ENCODE measurements around the gene EDEM1. TPM values are rescaled to one million over a fixed set of nuclear protein-coding genes. Genes with fewer than 3 reads are reported as not detected.
"Not testable (repeated sequence)": the region's sequence is repeated elsewhere in the genome, so short reads cannot be mapped to it uniquely, and the experiment has no call there.

The EDEM1 gene
- polyA plus RNA-seq (2014; cell fraction: cytosol; rRNA removed): 7.0 and 9.4 TPM in 2 replicates
- polyA plus RNA-seq (2014; cell fraction: nucleus; rRNA removed): 10.1 and 24.4 TPM in 2 replicates

- peak; percentile 95 for DNase-seq (ENCODE audit: low spot score)
Measured at GRCh38 chr3:5187156-5187919, at the start of gene EDEM1. EDEM1 (plus strand) TSS chr3:5187707; CDS start chr3:5187806, 99 bp downstream.

- no peak for DNase-seq (ENCODE audit: low spot score)
Measured at GRCh38 chr3:5138214-5138981, 49.1 kb upstream of the EDEM1 start.

GRCh38 chr3:5140230-5140621 lies 47.3 kb upstream of the EDEM1 start:
- DNase-seq (ENCODE audit: low spot score): no peak

GRCh38 chr3:5140839-5141238 lies 46.7 kb upstream of the EDEM1 start:
- DNase-seq (ENCODE audit: low spot score): no peak

GRCh38 chr3:5141760-5142159 lies 45.7 kb upstream of the EDEM1 start:
- DNase-seq (ENCODE audit: low spot score): no peak

- no peak for DNase-seq (ENCODE audit: low spot score)
Measured at GRCh38 chr3:5143464-5143863, 44.0 kb upstream of the EDEM1 start.

GRCh38 chr3:5144316-5144994 lies 43.1 kb upstream of the EDEM1 start:
- no peak for DNase-seq (ENCODE audit: low spot score)

GRCh38 chr3:5145120-5145519 lies 42.4 kb upstream of the EDEM1 start:
- DNase-seq (ENCODE audit: low spot score): no peak

GRCh38 chr3:5147152-5147551 lies 40.4 kb upstream of the EDEM1 start:
- not testable (repeated sequence) for DNase-seq (ENCODE audit: low spot score)

DNA sequence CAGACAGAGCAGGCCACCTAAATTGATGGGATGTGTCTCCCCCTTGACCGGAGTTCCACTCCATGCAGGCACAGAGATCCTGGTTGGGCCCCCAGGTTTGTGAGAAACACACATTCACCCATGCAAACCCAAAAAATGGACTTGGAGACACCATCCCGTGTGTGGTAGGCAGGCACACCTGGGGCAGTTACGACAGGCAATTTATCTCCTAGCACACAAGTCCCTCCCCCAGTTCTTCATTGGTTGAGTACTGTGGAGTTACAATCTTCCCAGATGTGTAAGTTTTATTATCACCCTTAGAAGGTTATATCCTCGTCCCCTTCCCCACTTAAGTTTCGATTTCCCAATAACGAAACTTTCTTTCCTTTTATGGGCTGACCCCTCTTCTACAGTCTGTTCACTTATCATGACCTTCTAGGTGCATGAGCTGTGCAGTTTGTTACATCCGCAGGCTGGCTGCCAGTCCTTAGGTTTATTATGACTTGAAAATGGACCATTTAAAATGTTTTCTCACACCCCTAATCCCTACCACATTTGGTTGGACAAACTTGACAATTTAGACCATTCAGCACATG lies 38.1 kb upstream of the EDEM1 start:
- no peak for DNase-seq (ENCODE audit: low spot score)

GRCh38 chr3:5151586-5151985 lies 35.9 kb upstream of the EDEM1 start:
- no peak for DNase-seq (ENCODE audit: low spot score)

- DNase-seq (ENCODE audit: low spot score): no peak
Measured at GRCh38 chr3:5153074-5153473, 34.4 kb upstream of the EDEM1 start.

DNA sequence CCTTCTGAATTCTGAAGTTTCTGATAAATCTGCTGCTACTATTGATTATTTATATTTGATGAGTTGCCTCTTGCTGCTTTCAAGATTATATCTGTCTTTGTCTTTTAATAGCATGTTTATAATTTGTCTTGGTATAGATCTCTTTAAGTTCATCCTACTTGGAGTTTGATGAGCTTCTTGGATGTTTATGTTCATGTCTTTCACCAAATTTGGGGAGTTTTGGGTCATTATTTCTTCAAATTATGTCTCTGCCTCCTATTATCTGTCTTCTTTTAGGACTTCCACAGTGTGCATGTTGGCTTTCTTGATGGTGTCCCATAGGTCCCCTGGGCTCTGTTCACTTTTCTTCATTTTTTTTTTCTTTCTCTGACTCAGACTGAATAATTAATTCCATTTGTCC lies 32.3 kb upstream of the EDEM1 start:
- no peak for DNase-seq (ENCODE audit: low spot score)

DNA sequence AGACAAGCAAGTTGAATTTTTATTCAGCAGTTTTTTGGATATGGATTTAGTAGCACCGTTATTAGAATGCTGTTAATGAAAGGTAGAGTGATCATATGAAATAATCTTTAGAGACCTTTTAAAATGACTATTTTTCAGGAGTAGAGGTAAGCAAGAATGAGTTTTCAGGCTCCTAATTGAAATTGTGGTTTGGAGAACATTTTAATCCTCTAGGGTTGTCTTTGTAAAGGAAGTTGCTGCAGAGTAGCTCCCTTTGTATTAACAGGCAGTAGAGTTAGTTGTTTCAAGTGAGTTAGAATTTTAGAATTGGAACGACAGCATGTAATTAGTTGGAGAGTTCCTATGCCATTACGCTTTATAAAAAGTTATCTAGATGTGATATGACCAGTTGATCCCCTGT lies 27.2 kb upstream of the EDEM1 start:
- no peak for DNase-seq (ENCODE audit: low spot score)

- DNase-seq (ENCODE audit: low spot score): no peak
Measured at GRCh38 chr3:5160940-5161858, 26.3 kb upstream of the EDEM1 start.

GRCh38 chr3:5162102-5162501 lies 25.4 kb upstream of the EDEM1 start:
- DNase-seq (ENCODE audit: low spot score): no peak

- DNase-seq (ENCODE audit: low spot score): no peak
Measured at GRCh38 chr3:5165698-5166097, 21.8 kb upstream of the EDEM1 start.

DNA sequence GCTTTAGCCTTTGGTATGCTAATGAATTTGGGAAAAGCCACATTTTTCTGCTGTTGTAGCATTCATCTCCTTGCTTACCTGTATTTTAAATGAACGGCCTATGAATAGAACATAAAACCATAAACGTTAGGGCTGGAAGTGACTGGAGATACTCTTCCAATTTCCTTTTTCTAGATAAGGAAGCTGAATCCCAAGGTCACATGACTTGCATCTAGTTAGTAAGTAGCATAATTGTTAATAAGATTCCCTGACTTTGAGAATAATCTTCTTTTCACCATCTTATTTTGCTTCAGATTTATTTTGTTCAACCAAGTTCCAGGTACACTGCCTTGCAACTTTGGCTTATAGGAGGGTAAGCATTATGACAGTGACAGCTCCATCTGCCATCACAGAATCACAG lies 20.7 kb upstream of the EDEM1 start:
- no peak for DNase-seq (ENCODE audit: low spot score)

DNA sequence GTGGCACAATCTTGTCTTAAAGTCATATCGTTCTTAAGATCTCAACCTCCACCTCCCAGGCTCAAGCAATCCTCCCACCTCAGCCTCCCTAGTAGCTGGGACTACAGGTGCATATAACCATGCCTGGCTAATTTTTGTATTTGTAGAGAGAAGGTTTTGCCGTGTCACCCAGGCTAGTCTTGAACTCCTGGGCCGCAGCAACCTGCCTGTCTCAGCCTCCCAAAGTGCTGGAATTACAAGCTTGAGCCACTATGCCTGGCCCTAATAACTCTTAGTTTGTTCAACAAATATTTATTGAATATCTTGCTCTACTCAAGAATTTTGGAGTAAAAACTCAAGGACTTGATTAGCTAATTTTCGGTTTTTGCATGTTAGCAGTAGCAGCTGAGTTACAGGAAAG lies 19.4 kb upstream of the EDEM1 start:
- DNase-seq (ENCODE audit: low spot score): no peak

- DNase-seq (ENCODE audit: low spot score): no peak
Measured at GRCh38 chr3:5169807-5170206, 17.7 kb upstream of the EDEM1 start.

GRCh38 chr3:5170975-5171374 lies 16.5 kb upstream of the EDEM1 start:
- DNase-seq (ENCODE audit: low spot score): no peak
